GM21423 (cell line): ENCODE results near the gene NAB2.

ENCODE experiments used
- ATAC-seq: cut with Tn5 transposase; IDR thresholded peaks from one replicate; pipeline ENCODE4 v1.9.1; 2021; ENCODE audit warnings: mild to moderate bottlenecking, moderate library complexity; ENCODE audit not compliant: unreplicated experiment

NAB2 gene

GRCh38 chr12:57131896-57132744, 43.2 kb downstream of the NAB2 start:
- no peak for ATAC-seq

- ATAC-seq = no peak
Observed at GRCh38 chr12:57133013-57133569, 44.2 kb downstream of the NAB2 start.

GRCh38 chr12:57133916-57134315, 45.0 kb downstream of the NAB2 start:
- ATAC-seq = no peak

GRCh38 chr12:57134949-57135348, 46.0 kb downstream of the NAB2 start:
- no peak for ATAC-seq

- ATAC-seq = no peak
Observed at GRCh38 chr12:57135527-57136326, 46.8 kb downstream of the NAB2 start.

- ATAC-seq = no peak
Observed at GRCh38 chr12:57138526-57139272, 49.8 kb downstream of the NAB2 start.

GRCh38 chr12:57139796-57140649, 51.1 kb downstream of the NAB2 start:
- no peak for ATAC-seq

GRCh38 chr12:57141249-57141648, 52.3 kb downstream of the NAB2 start:
- no peak for ATAC-seq

GRCh38 chr12:57142121-57142520, 53.2 kb downstream of the NAB2 start:
- no peak for ATAC-seq

GRCh38 chr12:57142727-57143126, 53.8 kb downstream of the NAB2 start:
- ATAC-seq = no peak

- ATAC-seq = no peak
Observed at GRCh38 chr12:57143454-57143853, 54.5 kb downstream of the NAB2 start.
